Natural killer cell (primary cell): ENCODE data around the gene CLEC3B. TPM values are rescaled to one million over a fixed set of nuclear protein-coding genes. Genes with fewer than 3 reads are reported as not detected.
A peak's percentile ranks its signal among the peaks of the same experiment; 100 is the strongest.

Source experiments
- ATAC-seq, 3 donors: fragments of 150-1000 bp in 2 of 3; fragments of 200-7000 bp in 1 of 3; cut with Tn5 transposase; 1 replicate in 1 of 3; 2 replicates in 2 of 3; pipeline ENCODE4 v1.10.0; 2021; ENCODE audit warnings: mild to moderate bottlenecking in 2 of 3, moderate library complexity in 2 of 3
- DNase-seq, 2 donors: peaks; one replicate each; pipeline versions ENCODE4 v3.0.0 to v3.0.0-alpha.2; 2013 to 2021; ENCODE audit warnings: mixed read lengths in 1 of 2
- H3K27ac ChIP-seq: one replicate; pipeline ENCODE4 v1.5.1; 2013; ENCODE audit warnings: mild to moderate bottlenecking, low read length
- H3K27me3 ChIP-seq: one replicate; pipeline ENCODE4 v1.6.1; 2013; ENCODE audit warnings: low read length; ENCODE audit not compliant: control insufficient read depth, insufficient read depth
- H3K36me3 ChIP-seq: one replicate; pipeline ENCODE4 v1.6.1; 2013; ENCODE audit warnings: low read length; ENCODE audit not compliant: control insufficient read depth, insufficient read depth
- H3K4me1 ChIP-seq: one replicate; pipeline ENCODE4 v1.6.1; 2013; ENCODE audit warnings: low read length; ENCODE audit not compliant: control insufficient read depth, insufficient read depth
- H3K4me3 ChIP-seq: one replicate; pipeline ENCODE4 v1.5.1; 2013; ENCODE audit warnings: low read length
- H3K9me3 ChIP-seq: one replicate; pipeline ENCODE4 v1.6.1; 2013; ENCODE audit warnings: low read length; ENCODE audit not compliant: control insufficient read depth, insufficient read depth
- H3K27ac Mint-ChIP-seq, 2 donors: one replicate each; pipeline ENCODE4 v1.8.0; 2022; ENCODE audit warnings: mild to moderate bottlenecking in 2 of 2, mixed read lengths in 2 of 2, moderate library complexity in 1 of 2
- H3K27me3 Mint-ChIP-seq, 2 donors: one replicate each; pipeline ENCODE4 v1.8.0; 2022; ENCODE audit warnings: low read depth in 2 of 2, mixed read lengths in 2 of 2
- H3K36me3 Mint-ChIP-seq: one replicate; pipeline ENCODE4 v1.8.0; 2022; ENCODE audit warnings: mixed read lengths
- H3K4me1 Mint-ChIP-seq, 2 donors: one replicate each; pipeline ENCODE4 v1.8.0; 2022; ENCODE audit warnings: mixed read lengths in 2 of 2
- H3K4me3 Mint-ChIP-seq: one replicate; pipeline ENCODE4 v1.8.0; 2022; ENCODE audit warnings: mild to moderate bottlenecking, moderate library complexity, mixed read lengths
- H3K9me3 Mint-ChIP-seq, 2 donors: one replicate each; pipeline ENCODE4 v1.8.0; 2022; ENCODE audit warnings: mixed read lengths in 2 of 2
- WGBS: methylation state at CpG from one replicate; pipeline ENCODE4 v1.1.7; 2013; ENCODE audit warnings: missing lambda C conversion rate; ENCODE audit not compliant: insufficient coverage; 5-methylcytosine and 5-hydroxymethylcytosine counted together
- intact Hi-C: fragments of 100-400 bp; cut with micrococcal nuclease; formaldehyde crosslinking; loops from one replicate; pipeline ENCODE4 v1.14.2; 2022
- total RNA-seq, 4 donors: library from RNA; stranded (reverse); fragments of 120-200 nt in 1 of 4; gene quantifications; one replicate each; pipeline versions ENCODE4 v1.2.3 to v1.2.4, GENCODE V29; 2013 to 2022
- TF ChIP-seq, protein P1 (sequence below): fragments of 200-600 bp; IDR thresholded peaks from one replicate; pipeline ENCODE4 v1.8.0; 2022; ENCODE audit warnings: antibody characterized with exemption

Gene CLEC3B
- total RNA-seq, 3 donors from 2014 or later (not counting 1 experiment from before 2014, with no cell fraction given): 0.87 to 1.5 (median 1.1) TPM

DNA sequence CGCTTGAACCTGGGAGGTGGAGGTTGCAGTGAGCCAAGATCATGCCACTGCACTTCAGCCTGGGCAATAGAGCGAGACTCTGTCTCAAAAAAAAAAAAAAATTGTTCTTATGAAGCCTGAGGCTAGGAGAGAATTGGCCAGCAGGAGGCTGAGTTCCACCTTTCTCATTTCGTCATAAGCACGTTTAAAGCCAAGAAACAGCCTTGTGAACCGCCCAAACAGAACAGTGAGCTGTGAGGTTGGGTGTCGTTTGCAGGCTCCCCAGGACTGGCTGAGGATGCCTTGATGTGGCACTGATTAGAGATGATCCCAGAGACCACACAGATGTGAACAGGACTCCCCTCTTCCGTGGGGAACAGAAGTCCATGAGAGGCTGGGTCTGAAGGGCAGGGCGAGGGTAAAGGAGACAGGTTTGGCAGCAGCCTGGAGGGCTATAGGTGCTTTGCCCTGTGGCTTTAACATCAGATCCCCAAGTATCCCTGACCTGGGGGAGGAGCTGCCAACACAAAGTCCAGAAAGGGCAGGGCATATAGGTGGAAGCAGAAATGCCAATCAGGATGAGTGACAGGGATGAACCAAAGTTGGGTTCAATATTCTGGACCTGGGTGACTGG is 52.9 kb downstream of the CLEC3B start:
- Mint-ChIP-seq H3K36me3 (no peaks in the 10 kb centered on the region), H3K9me3 (no peaks in the 10 kb centered on the region), H3K4me1 (no peaks in the 10 kb centered on the region), H3K27me3 (peaks cover 7 to 9% of the 10 kb centered on the region in 2 donors), H3K27ac (no peak overlapping the region), H3K4me3 (no peak overlapping the region)
- Histone ChIP-seq H3K9me3 (no peaks in the 10 kb centered on the region), H3K36me3 (no peaks in the 10 kb centered on the region), H3K27ac (no peak overlapping the region), H3K27me3 (no peaks in the 10 kb centered on the region), H3K4me3 (no peak overlapping the region), H3K4me1 (no peaks in the 10 kb centered on the region)
- TF ChIP-seq, protein P1, sequence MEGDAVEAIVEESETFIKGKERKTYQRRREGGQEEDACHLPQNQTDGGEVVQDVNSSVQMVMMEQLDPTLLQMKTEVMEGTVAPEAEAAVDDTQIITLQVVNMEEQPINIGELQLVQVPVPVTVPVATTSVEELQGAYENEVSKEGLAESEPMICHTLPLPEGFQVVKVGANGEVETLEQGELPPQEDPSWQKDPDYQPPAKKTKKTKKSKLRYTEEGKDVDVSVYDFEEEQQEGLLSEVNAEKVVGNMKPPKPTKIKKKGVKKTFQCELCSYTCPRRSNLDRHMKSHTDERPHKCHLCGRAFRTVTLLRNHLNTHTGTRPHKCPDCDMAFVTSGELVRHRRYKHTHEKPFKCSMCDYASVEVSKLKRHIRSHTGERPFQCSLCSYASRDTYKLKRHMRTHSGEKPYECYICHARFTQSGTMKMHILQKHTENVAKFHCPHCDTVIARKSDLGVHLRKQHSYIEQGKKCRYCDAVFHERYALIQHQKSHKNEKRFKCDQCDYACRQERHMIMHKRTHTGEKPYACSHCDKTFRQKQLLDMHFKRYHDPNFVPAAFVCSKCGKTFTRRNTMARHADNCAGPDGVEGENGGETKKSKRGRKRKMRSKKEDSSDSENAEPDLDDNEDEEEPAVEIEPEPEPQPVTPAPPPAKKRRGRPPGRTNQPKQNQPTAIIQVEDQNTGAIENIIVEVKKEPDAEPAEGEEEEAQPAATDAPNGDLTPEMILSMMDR: no peak
- intact Hi-C loops: no loop called here
- peak in 1 of 2 donors; percentile 45 for DNase-seq
- ATAC-seq: no peak
- WGBS: 80% methylated on average over 7 of the region's 8 CpGs

DNA sequence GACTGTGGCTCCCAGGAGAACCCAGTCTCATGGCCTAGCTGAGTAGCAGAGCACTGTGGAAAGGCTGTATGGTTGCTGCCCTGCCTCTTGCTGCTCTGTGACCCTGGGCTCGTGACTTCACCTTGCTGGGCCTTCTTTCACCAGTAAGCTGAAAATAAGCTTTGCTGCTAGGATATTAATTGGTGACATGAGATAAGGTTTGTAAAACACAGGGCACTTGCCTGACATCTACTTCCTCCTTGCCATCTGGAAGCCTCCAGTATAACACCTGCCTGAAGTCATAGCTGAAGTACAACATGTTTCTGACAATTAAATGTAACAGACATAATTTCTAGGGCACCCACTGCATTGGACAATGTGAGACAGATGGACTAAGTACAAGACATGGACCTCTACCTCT is 53.6 kb downstream of the CLEC3B start:
- WGBS: 67% methylated on average over 1 of the region's 1 CpG
- Mint-ChIP-seq H3K9me3 (no peaks in the 10 kb centered on the region), H3K4me1 (no peaks in the 10 kb centered on the region), H3K27ac (no peak overlapping the region), H3K36me3 (no peaks in the 10 kb centered on the region), H3K27me3 (peaks cover 3 to 6% of the 10 kb centered on the region in 2 donors), H3K4me3 (no peak overlapping the region)
- H3K27ac ChIP-seq: no peak overlapping the region
- no peak for DNase-seq
- ATAC-seq: no peak
- TF ChIP-seq, protein P1: no peak
- no peaks in the 10 kb centered on the region for H3K4me1 ChIP-seq
- no peaks in the 10 kb centered on the region for H3K9me3 ChIP-seq
- H3K4me3 ChIP-seq: no peak overlapping the region
- intact Hi-C loops: no loop called here
- no peaks in the 10 kb centered on the region for H3K36me3 ChIP-seq
- no peaks in the 10 kb centered on the region for H3K27me3 ChIP-seq

DNA sequence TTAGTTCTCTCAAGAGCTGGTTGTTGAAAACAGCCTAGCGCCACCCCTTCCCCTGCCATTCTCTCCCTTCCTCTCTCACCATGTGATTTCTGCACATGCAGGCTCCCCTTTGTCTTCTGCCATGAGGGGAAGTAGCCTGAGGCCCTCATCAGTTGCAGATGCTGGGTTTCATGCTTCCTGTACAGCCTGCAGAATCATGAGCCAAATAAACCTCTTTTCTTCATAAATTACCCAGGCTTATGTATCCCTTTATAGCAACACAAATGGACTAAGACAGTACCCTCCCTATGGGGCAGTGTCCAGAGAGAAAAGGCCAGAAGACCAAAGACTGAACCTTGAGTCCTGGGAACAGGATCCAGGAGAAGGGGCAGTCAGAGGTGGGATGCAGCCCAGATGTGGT is 54.7 kb downstream of the CLEC3B start:
- 95% methylated on average over 1 of the region's 1 CpG for WGBS
- ATAC-seq: no peak
- TF ChIP-seq, protein P1: no peak
- Mint-ChIP-seq H3K4me3 (no peak overlapping the region), H3K4me1 (no peaks in the 10 kb centered on the region), H3K27me3 (peaks cover 6 to 7% of the 10 kb centered on the region in 2 donors), H3K27ac (no peak overlapping the region), H3K36me3 (no peaks in the 10 kb centered on the region), H3K9me3 (no peaks in the 10 kb centered on the region)
- H3K27me3 ChIP-seq: no peaks in the 10 kb centered on the region
- no peak for DNase-seq
- no peak overlapping the region for H3K27ac ChIP-seq
- intact Hi-C loops: no loop called here
- H3K4me1 ChIP-seq: no peaks in the 10 kb centered on the region
- H3K9me3 ChIP-seq: no peaks in the 10 kb centered on the region
- no peaks in the 10 kb centered on the region for H3K36me3 ChIP-seq
- no peak overlapping the region for H3K4me3 ChIP-seq
